Measurements from ENCODE around the gene AACS.

- TF ChIP-seq POLR2A (IDR thresholded peaks at IDR 0.05) = no peak
- no peak for TF ChIP-seq CTCF (IDR thresholded peaks at IDR 0.05)
Measured at GRCh38 chr12:125155366-125155765, 90.1 kb downstream of the AACS start.

Data from esophagus squamous epithelium (tissue), 4 donors.